ENCODE results near the gene NOS1. TPM values are rescaled to one million over a fixed set of nuclear protein-coding genes. Genes with fewer than 3 reads are reported as not detected.

Gene NOS1
- total and polyA plus RNA-seq, 4 donors: 0.05 to 0.66 (median 0.22) TPM

DNA sequence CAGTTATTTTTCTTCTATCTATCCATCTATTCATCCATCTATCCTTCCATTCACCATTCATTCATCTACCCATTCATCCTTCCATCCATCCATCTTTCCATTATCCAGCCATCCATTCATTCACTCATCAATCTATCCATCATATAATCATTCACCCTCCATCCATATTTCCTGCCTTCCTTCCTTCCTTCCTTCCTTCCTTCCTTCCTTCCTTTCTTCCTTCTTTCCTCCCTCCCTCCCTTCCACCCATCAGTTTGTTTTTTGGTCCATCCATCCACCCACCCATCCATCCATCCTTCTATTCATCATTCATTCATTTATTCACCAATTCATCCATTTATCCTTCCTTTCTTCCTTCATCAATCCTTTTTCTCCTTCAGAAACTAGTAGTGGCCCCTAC is 34.3 kb upstream of the NOS1 start:
- Histone ChIP-seq H3K4me1 (ENCODE audit: control insufficient read depth in 1 of 2, insufficient read depth in 2 of 2, low read length in 2 of 2) (no peaks in the 10 kb centered on the region), H3K9me3 (ENCODE audit: control insufficient read depth, low read length) (peaks cover 4% of the 10 kb centered on the region), H3K4me3 (ENCODE audit: low read length in 2 of 2) (no peak overlapping the region), H3K27me3 (ENCODE audit: control insufficient read depth in 1 of 2, insufficient read depth in 2 of 2, low read length in 1 of 2) (no peaks in the 10 kb centered on the region), H3K27ac (ENCODE audit: low read depth in 1 of 2, low read length in 2 of 2) (no peak overlapping the region), H3K36me3 (ENCODE audit: control insufficient read depth in 1 of 2, insufficient read depth in 2 of 2, low read length in 1 of 2) (no peaks in the 10 kb centered on the region)
- DNase-seq (no peak), ATAC-seq (ENCODE audit: low FRiP score) (no peak)
- intact Hi-C loops (cut with DNase I): no loop called here

DNA sequence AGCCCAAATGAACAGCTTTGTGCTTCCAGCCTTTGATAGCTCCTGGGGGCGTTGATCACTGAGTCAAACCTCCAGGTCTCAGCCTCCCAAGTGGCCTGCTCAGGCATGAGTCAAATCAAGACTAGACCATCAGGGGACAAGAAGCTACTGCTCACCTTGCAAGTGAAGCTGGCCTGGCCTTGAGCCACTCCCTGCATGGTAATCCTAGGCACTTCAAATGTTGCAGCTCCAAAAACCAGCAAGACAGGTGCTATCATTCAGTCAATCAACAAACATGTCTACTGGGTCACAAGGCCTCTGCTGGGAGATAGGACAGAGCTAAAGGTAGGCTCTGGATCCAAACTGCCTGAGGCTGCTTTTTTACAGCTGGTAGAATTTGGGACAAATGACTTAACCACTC is 33.1 kb upstream of the NOS1 start:
- WGBS, 2 donors: 60 to 65% methylated on average over 1 of the region's 1 CpG
- intact Hi-C loops (cut with DNase I): no loop called here
- Histone ChIP-seq H3K36me3 (ENCODE audit: control insufficient read depth in 1 of 2, insufficient read depth in 2 of 2, low read length in 1 of 2) (no peaks in the 10 kb centered on the region), H3K4me3 (ENCODE audit: low read length in 2 of 2) (no peak overlapping the region), H3K4me1 (ENCODE audit: control insufficient read depth in 1 of 2, insufficient read depth in 2 of 2, low read length in 2 of 2) (no peaks in the 10 kb centered on the region), H3K9me3 (ENCODE audit: control insufficient read depth, low read length) (peaks cover 4% of the 10 kb centered on the region), H3K27me3 (ENCODE audit: control insufficient read depth in 1 of 2, insufficient read depth in 2 of 2, low read length in 1 of 2) (no peaks in the 10 kb centered on the region), H3K27ac (ENCODE audit: low read depth in 1 of 2, low read length in 2 of 2) (no peak overlapping the region)
- peak in 1 of 2 donors; percentile 12 for DNase-seq
- ATAC-seq (ENCODE audit: low FRiP score): no peak

DNA sequence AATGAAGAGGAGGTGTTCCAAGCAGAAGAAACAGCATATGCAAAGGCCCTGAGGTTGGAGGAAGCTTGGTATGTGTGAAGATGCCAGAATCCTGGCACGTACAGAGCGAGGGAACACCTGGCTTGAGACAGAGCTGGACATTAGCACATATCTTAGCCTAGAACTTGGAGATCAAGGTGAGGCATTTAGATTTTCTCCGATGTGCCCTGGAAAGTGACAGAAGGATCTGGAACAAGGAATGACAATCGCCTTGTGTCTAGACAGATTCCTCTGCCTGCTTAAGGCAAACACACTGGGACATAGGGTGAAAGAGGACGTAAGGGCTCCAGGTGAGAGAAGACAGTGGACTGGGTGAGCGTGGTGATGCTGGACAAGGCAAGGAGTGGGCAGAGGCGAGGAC is 32.2 kb upstream of the NOS1 start:
- WGBS, 2 donors: 82 to 85% methylated on average over 7 of the region's 7 CpGs
- Histone ChIP-seq H3K27me3 (ENCODE audit: control insufficient read depth in 1 of 2, insufficient read depth in 2 of 2, low read length in 1 of 2) (no peaks in the 10 kb centered on the region), H3K4me1 (ENCODE audit: control insufficient read depth in 1 of 2, insufficient read depth in 2 of 2, low read length in 2 of 2) (no peaks in the 10 kb centered on the region), H3K36me3 (ENCODE audit: control insufficient read depth in 1 of 2, insufficient read depth in 2 of 2, low read length in 1 of 2) (no peaks in the 10 kb centered on the region), H3K4me3 (ENCODE audit: low read length in 2 of 2) (no peak overlapping the region), H3K27ac (ENCODE audit: low read depth in 1 of 2, low read length in 2 of 2) (no peak overlapping the region), H3K9me3 (ENCODE audit: control insufficient read depth, low read length) (peaks cover 4% of the 10 kb centered on the region)
- no peak for DNase-seq
- ATAC-seq (ENCODE audit: low FRiP score): no peak
- intact Hi-C loops (cut with DNase I): no loop called here

DNA sequence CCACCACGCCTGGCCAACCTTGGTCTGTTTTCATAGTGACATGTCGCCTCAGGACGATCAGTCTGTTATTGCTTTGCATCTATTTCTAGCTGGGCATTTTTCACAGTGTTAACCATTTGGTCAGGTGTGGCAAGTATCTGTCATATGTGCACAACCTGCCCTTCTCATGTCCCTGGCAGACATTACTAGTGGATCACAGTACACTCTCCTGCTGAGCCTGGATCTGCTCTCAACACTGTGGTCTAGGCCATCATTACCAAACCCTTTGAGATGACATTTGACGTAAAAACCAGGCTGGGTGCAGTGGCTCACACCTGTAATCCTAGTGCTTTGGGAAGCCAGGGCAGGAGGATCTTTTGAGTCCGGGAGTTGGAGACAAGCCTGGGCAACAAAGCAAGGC is 29.4 kb upstream of the NOS1 start:
- Histone ChIP-seq H3K27me3 (ENCODE audit: control insufficient read depth in 1 of 2, insufficient read depth in 2 of 2, low read length in 1 of 2) (no peaks in the 10 kb centered on the region), H3K4me3 (ENCODE audit: low read length in 2 of 2) (no peak overlapping the region), H3K36me3 (ENCODE audit: control insufficient read depth in 1 of 2, insufficient read depth in 2 of 2, low read length in 1 of 2) (no peaks in the 10 kb centered on the region), H3K9me3 (ENCODE audit: control insufficient read depth, low read length) (peaks cover 2% of the 10 kb centered on the region), H3K4me1 (ENCODE audit: control insufficient read depth in 1 of 2, insufficient read depth in 2 of 2, low read length in 2 of 2) (no peaks in the 10 kb centered on the region), H3K27ac (ENCODE audit: low read depth in 1 of 2, low read length in 2 of 2) (no peak overlapping the region)
- WGBS, 2 donors: 92 to 93% methylated on average over 5 of the region's 5 CpGs
- ATAC-seq (ENCODE audit: low FRiP score): no peak
- intact Hi-C loops (cut with DNase I): no loop called here
- peak in 1 of 2 donors; percentile 2 for DNase-seq

DNA sequence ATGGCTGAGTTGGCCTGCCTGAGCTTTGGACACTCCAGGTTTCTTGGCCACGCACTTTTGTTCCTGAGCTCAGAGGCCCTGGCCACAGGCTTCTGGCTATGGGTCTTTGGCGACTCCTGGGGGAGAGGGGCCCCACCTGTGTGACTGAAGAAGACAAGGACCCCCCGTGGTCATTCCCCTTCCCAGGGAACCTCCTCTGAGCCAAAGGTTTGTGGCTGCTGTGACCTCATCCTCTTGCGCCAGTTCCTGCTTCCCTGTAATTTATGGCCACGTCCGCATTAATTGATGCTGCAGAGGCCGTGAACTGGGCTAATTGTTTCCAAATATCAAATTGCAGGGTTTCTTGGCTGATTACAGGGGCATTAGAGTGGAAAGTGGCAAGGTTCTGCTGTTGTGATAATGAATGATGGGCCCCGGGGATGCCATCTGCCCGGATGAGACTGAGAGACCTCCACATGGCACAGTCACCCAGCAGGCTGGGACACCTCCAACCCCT is 27.6 kb upstream of the NOS1 start:
- no peak for ATAC-seq (ENCODE audit: low FRiP score)
- no peak overlapping the region for H3K27ac ChIP-seq (ENCODE audit: low read depth in 1 of 2, low read length in 2 of 2)
- H3K4me3 ChIP-seq (ENCODE audit: low read length in 2 of 2): no peak overlapping the region
- H3K9me3 ChIP-seq (ENCODE audit: control insufficient read depth, low read length): peaks cover 2% of the 10 kb centered on the region
- DNase-seq: peak in 1 of 2 donors; percentile 52
- no peaks in the 10 kb centered on the region for H3K4me1 ChIP-seq (ENCODE audit: control insufficient read depth in 1 of 2, insufficient read depth in 2 of 2, low read length in 2 of 2)
- no peaks in the 10 kb centered on the region for H3K27me3 ChIP-seq (ENCODE audit: control insufficient read depth in 1 of 2, insufficient read depth in 2 of 2, low read length in 1 of 2)
- H3K36me3 ChIP-seq (ENCODE audit: control insufficient read depth in 1 of 2, insufficient read depth in 2 of 2, low read length in 1 of 2): no peaks in the 10 kb centered on the region
- WGBS, 2 donors: 53 to 58% methylated on average over 9 of the region's 9 CpGs
- intact Hi-C loops (cut with DNase I): no loop called here

DNA sequence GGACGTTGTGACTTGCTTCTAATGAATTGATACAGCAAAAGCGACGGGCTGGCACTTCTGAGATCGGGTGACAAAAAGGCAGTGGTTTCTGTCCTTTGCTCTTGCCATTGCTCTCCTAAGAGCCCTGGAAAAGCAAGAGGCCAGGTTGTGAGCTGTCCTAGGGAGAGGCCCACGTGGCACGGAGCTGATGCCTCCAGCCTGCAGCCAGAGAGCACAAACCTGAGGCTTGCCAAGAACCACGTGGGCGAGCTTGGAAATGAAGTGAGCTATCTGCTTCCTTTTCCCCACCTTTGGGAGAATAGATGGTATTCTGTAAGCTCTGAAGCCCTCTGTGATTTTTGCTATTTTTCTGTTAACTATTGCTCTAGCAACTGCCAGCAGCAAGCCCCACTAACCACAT is 26.4 kb upstream of the NOS1 start:
- H3K27me3 ChIP-seq (ENCODE audit: control insufficient read depth in 1 of 2, insufficient read depth in 2 of 2, low read length in 1 of 2): peaks cover 0 to 2% of the 10 kb centered on the region in 2 donors
- ATAC-seq (ENCODE audit: low FRiP score) (no peak), DNase-seq (no peak)
- no peaks in the 10 kb centered on the region for H3K4me1 ChIP-seq (ENCODE audit: control insufficient read depth in 1 of 2, insufficient read depth in 2 of 2, low read length in 2 of 2)
- WGBS, 2 donors: 55 to 60% methylated on average over 8 of the region's 8 CpGs
- H3K27ac ChIP-seq (ENCODE audit: low read depth in 1 of 2, low read length in 2 of 2): no peak overlapping the region
- no peaks in the 10 kb centered on the region for H3K9me3 ChIP-seq (ENCODE audit: control insufficient read depth, low read length)
- H3K4me3 ChIP-seq (ENCODE audit: low read length in 2 of 2): no peak overlapping the region
- intact Hi-C loops (cut with DNase I): no loop called here
- H3K36me3 ChIP-seq (ENCODE audit: control insufficient read depth in 1 of 2, insufficient read depth in 2 of 2, low read length in 1 of 2): no peaks in the 10 kb centered on the region

DNA sequence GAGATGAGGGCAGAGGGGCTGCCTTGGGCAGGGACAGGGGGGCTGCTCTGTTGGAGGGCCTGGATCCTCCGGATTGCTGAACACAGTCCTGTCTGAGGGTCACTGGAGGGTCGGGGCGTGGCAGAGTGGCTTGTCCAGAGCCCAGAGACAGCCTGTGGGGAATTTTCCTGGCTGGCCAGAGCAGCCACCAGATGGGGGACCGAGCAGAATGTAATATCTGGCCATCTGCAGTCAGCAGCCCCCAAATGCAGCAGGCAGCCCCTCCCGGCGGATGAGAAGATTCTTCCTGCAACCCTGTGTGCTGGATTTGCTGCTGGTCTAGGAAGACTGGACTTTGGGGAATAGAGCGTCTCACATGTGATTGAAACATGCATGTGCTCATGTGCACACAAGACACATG is 23.3 kb upstream of the NOS1 start:
- no peak for ATAC-seq (ENCODE audit: low FRiP score)
- peak in 1 of 2 donors; percentile 62 for DNase-seq
- Histone ChIP-seq H3K4me1 (ENCODE audit: control insufficient read depth in 1 of 2, insufficient read depth in 2 of 2, low read length in 2 of 2) (no peaks in the 10 kb centered on the region), H3K27ac (ENCODE audit: low read depth in 1 of 2, low read length in 2 of 2) (no peak overlapping the region), H3K27me3 (ENCODE audit: control insufficient read depth in 1 of 2, insufficient read depth in 2 of 2, low read length in 1 of 2) (peaks cover 0 to 2% of the 10 kb centered on the region in 2 donors), H3K4me3 (ENCODE audit: low read length in 2 of 2) (no peak overlapping the region), H3K36me3 (ENCODE audit: control insufficient read depth in 1 of 2, insufficient read depth in 2 of 2, low read length in 1 of 2) (no peaks in the 10 kb centered on the region), H3K9me3 (ENCODE audit: control insufficient read depth, low read length) (no peaks in the 10 kb centered on the region)
- intact Hi-C loops (cut with DNase I): no loop called here
- 56 to 59% methylated on average over 7 of the region's 7 CpGs for WGBS, 2 donors

DNA sequence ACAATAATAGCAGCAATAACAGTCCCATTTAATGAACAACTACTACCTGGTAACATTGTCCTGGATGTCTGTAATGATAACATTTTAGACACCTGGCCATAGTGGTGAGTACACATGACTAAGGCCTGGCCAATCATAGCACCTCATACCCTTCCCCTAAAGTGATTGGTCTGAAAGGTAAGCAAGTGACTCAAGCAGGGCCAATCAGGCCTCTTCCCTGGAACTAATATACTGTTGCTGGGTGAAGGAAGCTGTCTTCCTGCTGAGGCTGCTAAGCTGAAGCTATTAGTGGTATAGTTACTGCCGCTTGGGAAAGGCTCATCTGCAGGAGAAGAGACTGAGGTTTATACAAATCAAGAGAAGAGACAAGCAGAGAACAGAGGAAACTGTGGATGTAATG is 18.7 kb upstream of the NOS1 start:
- intact Hi-C loops (cut with DNase I): no loop called here
- peaks cover 0 to 2% of the 10 kb centered on the region in 2 donors for H3K27me3 ChIP-seq (ENCODE audit: control insufficient read depth in 1 of 2, insufficient read depth in 2 of 2, low read length in 1 of 2)
- H3K9me3 ChIP-seq (ENCODE audit: control insufficient read depth, low read length): peaks cover 1% of the 10 kb centered on the region
- H3K27ac ChIP-seq (ENCODE audit: low read depth in 1 of 2, low read length in 2 of 2): no peak overlapping the region
- H3K4me1 ChIP-seq (ENCODE audit: control insufficient read depth in 1 of 2, insufficient read depth in 2 of 2, low read length in 2 of 2): no peaks in the 10 kb centered on the region
- H3K4me3 ChIP-seq (ENCODE audit: low read length in 2 of 2): no peak overlapping the region
- no peaks in the 10 kb centered on the region for H3K36me3 ChIP-seq (ENCODE audit: control insufficient read depth in 1 of 2, insufficient read depth in 2 of 2, low read length in 1 of 2)
- ATAC-seq (ENCODE audit: low FRiP score) (no peak), DNase-seq (peak in 1 of 2 donors; percentile 1)
- WGBS, 2 donors: 69 to 84% methylated on average over 1 of the region's 1 CpG

DNA sequence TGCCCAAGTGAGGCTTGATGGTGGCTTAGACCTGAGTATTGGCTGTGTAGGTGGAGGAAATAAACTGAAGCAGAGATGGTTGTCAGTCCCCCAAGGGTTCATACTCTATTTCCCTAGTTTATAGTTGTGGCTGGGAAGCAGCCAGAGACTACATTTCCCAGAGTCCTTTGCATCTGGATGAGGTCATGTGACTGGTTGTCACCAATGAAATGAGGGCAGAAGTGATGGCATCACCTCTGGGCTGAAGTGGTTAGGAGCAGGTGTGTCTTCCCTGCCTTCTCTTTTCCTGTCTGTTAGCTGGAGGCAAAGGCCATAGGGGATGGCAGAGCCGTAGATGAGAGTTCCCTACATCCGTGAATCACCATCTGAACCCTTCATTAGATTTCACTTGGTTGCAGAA is 16.3 kb upstream of the NOS1 start:
- WGBS, 2 donors: 83 to 95% methylated on average over 2 of the region's 2 CpGs
- ATAC-seq (ENCODE audit: low FRiP score): no peak
- no peaks in the 10 kb centered on the region for H3K4me1 ChIP-seq (ENCODE audit: control insufficient read depth in 1 of 2, insufficient read depth in 2 of 2, low read length in 2 of 2)
- no peak for DNase-seq
- H3K27me3 ChIP-seq (ENCODE audit: control insufficient read depth in 1 of 2, insufficient read depth in 2 of 2, low read length in 1 of 2): no peaks in the 10 kb centered on the region
- no peak overlapping the region for H3K27ac ChIP-seq (ENCODE audit: low read depth in 1 of 2, low read length in 2 of 2)
- H3K9me3 ChIP-seq (ENCODE audit: control insufficient read depth, low read length): peaks cover 1% of the 10 kb centered on the region
- H3K36me3 ChIP-seq (ENCODE audit: control insufficient read depth in 1 of 2, insufficient read depth in 2 of 2, low read length in 1 of 2): no peaks in the 10 kb centered on the region
- intact Hi-C loops (cut with DNase I): no loop called here
- no peak overlapping the region for H3K4me3 ChIP-seq (ENCODE audit: low read length in 2 of 2)
